ENCODE data around the gene ENOX1. TPM values are rescaled to one million over a fixed set of nuclear protein-coding genes. Genes with fewer than 3 reads are reported as not detected.

Gene ENOX1
- total and polyA plus RNA-seq, 9 donors, result 10.1 to 17.5 (median 12.2) TPM

GRCh38 chr13:43333176-43333575 is 453.6 kb downstream of the ENOX1 start:
- DNase-seq, result peak; percentile 65
- no peak overlapping the region for H3K4me3 ChIP-seq (ENCODE audit: low read length)
- H3K9me3 ChIP-seq (replicated peaks; ENCODE audit: control insufficient read depth, low read depth, low read length), result no peaks in the 10 kb centered on the region
- H3K27ac ChIP-seq (ENCODE audit: low read length), result peak overlapping the region; percentile 9
- H3K36me3 ChIP-seq (ENCODE audit: control insufficient read depth, insufficient read depth, low read length), result no peaks in the 10 kb centered on the region
- H3K4me1 ChIP-seq (ENCODE audit: control insufficient read depth, insufficient read depth, low read length), result peaks cover 22% of the 10 kb centered on the region
- no CpG with 5 or more reads among the region's 3 CpGs for WGBS (ENCODE audit: insufficient coverage)
- H3K27me3 ChIP-seq (ENCODE audit: control insufficient read depth, insufficient read depth, low read length), result no peaks in the 10 kb centered on the region

GRCh38 chr13:43331672-43332071 is 455.1 kb downstream of the ENOX1 start:
- H3K27ac ChIP-seq (ENCODE audit: low read length), result peak overlapping the region; percentile 38
- H3K27me3 ChIP-seq (ENCODE audit: control insufficient read depth, insufficient read depth, low read length), result no peaks in the 10 kb centered on the region
- H3K9me3 ChIP-seq (replicated peaks; ENCODE audit: control insufficient read depth, low read depth, low read length), result no peaks in the 10 kb centered on the region
- peaks cover 26% of the 10 kb centered on the region for H3K4me1 ChIP-seq (ENCODE audit: control insufficient read depth, insufficient read depth, low read length)
- DNase-seq, result peak; percentile 86
- 20% methylated on average over 3 of the region's 6 CpGs for WGBS (ENCODE audit: insufficient coverage)
- H3K36me3 ChIP-seq (ENCODE audit: control insufficient read depth, insufficient read depth, low read length), result peaks cover 3% of the 10 kb centered on the region
- H3K4me3 ChIP-seq (ENCODE audit: low read length), result no peak overlapping the region

- DNase-seq, result no peak
- H3K36me3 ChIP-seq (ENCODE audit: control insufficient read depth, insufficient read depth, low read length), result peaks cover 10% of the 10 kb centered on the region
- WGBS (ENCODE audit: insufficient coverage), result 86% methylated on average over 2 of the region's 2 CpGs
- peaks cover 22% of the 10 kb centered on the region for H3K4me1 ChIP-seq (ENCODE audit: control insufficient read depth, insufficient read depth, low read length)
- no peaks in the 10 kb centered on the region for H3K27me3 ChIP-seq (ENCODE audit: control insufficient read depth, insufficient read depth, low read length)
- H3K4me3 ChIP-seq (ENCODE audit: low read length), result no peak overlapping the region
- H3K27ac ChIP-seq (ENCODE audit: low read length), result no peak overlapping the region
- no peaks in the 10 kb centered on the region for H3K9me3 ChIP-seq (replicated peaks; ENCODE audit: control insufficient read depth, low read depth, low read length)
Observed at GRCh38 chr13:43329702-43330101, 457.1 kb downstream of the ENOX1 start.

GRCh38 chr13:43328907-43329306 is 457.9 kb downstream of the ENOX1 start:
- Histone ChIP-seq H3K36me3 (ENCODE audit: control insufficient read depth, insufficient read depth, low read length) (peaks cover 10% of the 10 kb centered on the region), H3K4me1 (ENCODE audit: control insufficient read depth, insufficient read depth, low read length) (peaks cover 18% of the 10 kb centered on the region), H3K4me3 (ENCODE audit: low read length) (no peak overlapping the region), H3K9me3 (replicated peaks; ENCODE audit: control insufficient read depth, low read depth, low read length) (no peaks in the 10 kb centered on the region), H3K27me3 (ENCODE audit: control insufficient read depth, insufficient read depth, low read length) (no peaks in the 10 kb centered on the region), H3K27ac (ENCODE audit: low read length) (no peak overlapping the region)
- 83% methylated on average over 1 of the region's 1 CpG for WGBS (ENCODE audit: insufficient coverage)
- no peak for DNase-seq

GRCh38 chr13:43326100-43326499 is 460.7 kb downstream of the ENOX1 start:
- DNase-seq, result no peak
- H3K27ac ChIP-seq (ENCODE audit: low read length), result no peak overlapping the region
- WGBS (ENCODE audit: insufficient coverage), result 92% methylated on average over 2 of the region's 4 CpGs
- H3K27me3 ChIP-seq (ENCODE audit: control insufficient read depth, insufficient read depth, low read length), result no peaks in the 10 kb centered on the region
- no peaks in the 10 kb centered on the region for H3K9me3 ChIP-seq (replicated peaks; ENCODE audit: control insufficient read depth, low read depth, low read length)
- no peak overlapping the region for H3K4me3 ChIP-seq (ENCODE audit: low read length)
- H3K4me1 ChIP-seq (ENCODE audit: control insufficient read depth, insufficient read depth, low read length), result peaks cover 11% of the 10 kb centered on the region
- H3K36me3 ChIP-seq (ENCODE audit: control insufficient read depth, insufficient read depth, low read length), result peaks cover 14% of the 10 kb centered on the region

GRCh38 chr13:43325636-43326035 is 461.1 kb downstream of the ENOX1 start:
- WGBS (ENCODE audit: insufficient coverage), result no CpG with 5 or more reads among the region's 4 CpGs
- peaks cover 8% of the 10 kb centered on the region for H3K4me1 ChIP-seq (ENCODE audit: control insufficient read depth, insufficient read depth, low read length)
- H3K27me3 ChIP-seq (ENCODE audit: control insufficient read depth, insufficient read depth, low read length), result no peaks in the 10 kb centered on the region
- peaks cover 14% of the 10 kb centered on the region for H3K36me3 ChIP-seq (ENCODE audit: control insufficient read depth, insufficient read depth, low read length)
- no peak overlapping the region for H3K27ac ChIP-seq (ENCODE audit: low read length)
- H3K4me3 ChIP-seq (ENCODE audit: low read length), result no peak overlapping the region
- no peaks in the 10 kb centered on the region for H3K9me3 ChIP-seq (replicated peaks; ENCODE audit: control insufficient read depth, low read depth, low read length)
- no peak for DNase-seq

DNA sequence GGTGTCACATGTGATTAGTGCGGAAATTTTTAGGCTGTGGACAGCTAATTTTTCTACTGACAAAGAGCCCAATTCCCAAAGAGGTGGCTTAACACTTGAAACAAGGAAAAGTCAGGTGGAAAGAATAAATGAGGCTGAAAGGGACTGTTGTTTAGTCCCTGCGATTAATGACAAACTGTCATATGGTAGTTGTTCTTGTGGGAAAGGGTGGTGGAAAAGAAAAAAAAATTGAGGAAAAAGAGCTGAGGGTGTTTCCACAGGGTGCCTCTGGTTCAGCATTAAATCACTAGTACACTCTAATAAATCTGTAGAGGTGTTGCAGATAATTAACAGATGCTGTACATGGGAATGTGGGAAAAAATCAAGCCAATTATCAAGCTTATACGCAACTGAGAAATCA is 462.6 kb downstream of the ENOX1 start:
- H3K4me1 ChIP-seq (ENCODE audit: control insufficient read depth, insufficient read depth, low read length), result peaks cover 15% of the 10 kb centered on the region
- H3K27ac ChIP-seq (ENCODE audit: low read length), result no peak overlapping the region
- DNase-seq, result no peak
- H3K27me3 ChIP-seq (ENCODE audit: control insufficient read depth, insufficient read depth, low read length), result no peaks in the 10 kb centered on the region
- 0% methylated on average over 1 of the region's 3 CpGs for WGBS (ENCODE audit: insufficient coverage)
- H3K9me3 ChIP-seq (replicated peaks; ENCODE audit: control insufficient read depth, low read depth, low read length), result no peaks in the 10 kb centered on the region
- no peak overlapping the region for H3K4me3 ChIP-seq (ENCODE audit: low read length)
- H3K36me3 ChIP-seq (ENCODE audit: control insufficient read depth, insufficient read depth, low read length), result peaks cover 14% of the 10 kb centered on the region

- H3K9me3 ChIP-seq (replicated peaks; ENCODE audit: control insufficient read depth, low read depth, low read length), result no peaks in the 10 kb centered on the region
- H3K27me3 ChIP-seq (ENCODE audit: control insufficient read depth, insufficient read depth, low read length), result no peaks in the 10 kb centered on the region
- H3K4me1 ChIP-seq (ENCODE audit: control insufficient read depth, insufficient read depth, low read length), result peaks cover 22% of the 10 kb centered on the region
- no peak overlapping the region for H3K4me3 ChIP-seq (ENCODE audit: low read length)
- no peak for DNase-seq
- H3K27ac ChIP-seq (ENCODE audit: low read length), result no peak overlapping the region
- WGBS (ENCODE audit: insufficient coverage), result 54% methylated on average over 7 of the region's 10 CpGs
- peaks cover 5% of the 10 kb centered on the region for H3K36me3 ChIP-seq (ENCODE audit: control insufficient read depth, insufficient read depth, low read length)
Observed at GRCh38 chr13:43319617-43320444, 466.9 kb downstream of the ENOX1 start.

DNA sequence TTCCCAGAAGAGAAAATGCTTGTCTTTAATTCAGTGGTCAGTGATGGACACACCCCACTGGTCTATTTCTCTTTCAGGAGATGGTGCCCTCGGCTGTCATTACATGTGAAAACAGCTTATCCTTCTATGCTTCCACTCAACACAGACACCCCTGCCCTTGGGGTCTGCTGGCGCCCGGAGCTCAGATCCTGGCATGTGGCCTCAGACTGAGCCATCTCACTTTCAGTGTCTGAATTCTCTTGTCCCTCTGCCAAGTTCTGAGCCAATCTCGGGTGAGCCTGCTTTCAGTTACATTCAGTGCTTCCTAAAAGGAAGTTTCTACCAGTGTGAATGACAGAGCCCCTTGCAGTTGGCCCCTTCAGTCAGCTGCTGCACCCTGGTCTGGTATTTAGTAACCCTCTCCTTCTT is 469.8 kb downstream of the ENOX1 start:
- Histone ChIP-seq H3K4me1 (ENCODE audit: control insufficient read depth, insufficient read depth, low read length) (peaks cover 22% of the 10 kb centered on the region), H3K9me3 (replicated peaks; ENCODE audit: control insufficient read depth, low read depth, low read length) (no peaks in the 10 kb centered on the region), H3K36me3 (ENCODE audit: control insufficient read depth, insufficient read depth, low read length) (no peaks in the 10 kb centered on the region), H3K4me3 (ENCODE audit: low read length) (no peak overlapping the region), H3K27ac (ENCODE audit: low read length) (peak overlapping the region; percentile 80), H3K27me3 (ENCODE audit: control insufficient read depth, insufficient read depth, low read length) (no peaks in the 10 kb centered on the region)
- DNase-seq, result peak; percentile 94
- 17% methylated on average over 4 of the region's 4 CpGs for WGBS (ENCODE audit: insufficient coverage)

DNA sequence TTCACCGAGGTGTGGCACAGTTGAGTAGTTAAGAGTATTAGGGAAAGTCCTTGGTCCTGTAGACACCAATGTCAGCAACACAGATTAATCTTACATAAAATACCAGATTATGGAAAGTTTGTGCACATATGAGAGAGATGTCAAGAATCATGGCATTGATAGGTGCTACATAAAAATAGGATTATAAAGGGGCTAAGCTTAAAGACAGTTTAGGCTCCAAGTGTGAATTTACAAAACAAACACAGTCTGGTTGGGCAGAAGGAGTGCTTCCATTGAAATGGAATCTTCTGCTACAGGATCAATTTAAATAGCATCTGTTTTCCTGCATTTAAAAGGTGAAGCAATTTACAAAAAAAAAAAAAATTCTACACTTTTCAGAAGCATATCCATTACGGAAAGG is 470.5 kb downstream of the ENOX1 start:
- no peak for DNase-seq
- Histone ChIP-seq H3K27ac (ENCODE audit: low read length) (peak overlapping the region; percentile 80), H3K4me3 (ENCODE audit: low read length) (no peak overlapping the region), H3K36me3 (ENCODE audit: control insufficient read depth, insufficient read depth, low read length) (no peaks in the 10 kb centered on the region), H3K27me3 (ENCODE audit: control insufficient read depth, insufficient read depth, low read length) (no peaks in the 10 kb centered on the region), H3K4me1 (ENCODE audit: control insufficient read depth, insufficient read depth, low read length) (peaks cover 22% of the 10 kb centered on the region), H3K9me3 (replicated peaks; ENCODE audit: control insufficient read depth, low read depth, low read length) (no peaks in the 10 kb centered on the region)
- WGBS (ENCODE audit: insufficient coverage), result no CpG with 5 or more reads among the region's 2 CpGs

Measured in muscle of leg (tissue), 11 donors.